Endothelial cell of umbilical vein (primary cell): Measurements from ENCODE around the gene RTEL1.

Source experiments
- CTCF ChIP-seq, 2 donors: IDR thresholded peaks; 1 replicate in 1 of 2; 2 replicates in 1 of 2; pipeline ENCODE4 v1.5.1; 2011; ENCODE audit warnings: low read length in 2 of 2, mild to moderate bottlenecking in 2 of 2, moderate library complexity in 2 of 2, control low read depth in 1 of 2, inconsistent platforms in 1 of 2, low read depth in 1 of 2; ENCODE audit not compliant: insufficient read depth in 1 of 2; ENCODE audit errors: extremely low read depth in 1 of 2
- EZH2 ChIP-seq: IDR thresholded peaks from 2 replicates; pipeline ENCODE4 v1.6.1; 2012; ENCODE audit warnings: borderline replicate concordance, low read depth, mild to moderate bottlenecking, moderate library complexity, low read length, inconsistent platforms; ENCODE audit not compliant: severe bottlenecking
- FOS ChIP-seq: IDR thresholded peaks from 2 replicates; pipeline ENCODE4 v1.6.1; 2011; ENCODE audit warnings: mild to moderate bottlenecking, low read length, moderate library complexity, borderline replicate concordance; ENCODE audit not compliant: insufficient read depth
- JUN ChIP-seq: IDR thresholded peaks from 2 replicates; pipeline ENCODE4 v1.6.1; 2011; ENCODE audit warnings: borderline replicate concordance, low read depth; ENCODE audit not compliant: insufficient read length, insufficient read depth
- POLR2A ChIP-seq: IDR thresholded peaks from 2 replicates; pipeline ENCODE4 v1.6.1; 2012; ENCODE audit warnings: low read depth, mild to moderate bottlenecking, control low read depth, low read length
- POLR2AphosphoS5 ChIP-seq: IDR thresholded peaks from 2 replicates; pipeline ENCODE4 v1.6.1; 2012; ENCODE audit warnings: low read depth, mild to moderate bottlenecking, control low read depth, low read length, moderate library complexity; ENCODE audit not compliant: insufficient read depth

- TF ChIP-seq CTCF (IDR thresholded peaks at IDR 0.05; ENCODE audit: extremely low read depth in 1 of 2, insufficient read depth in 1 of 2, low read depth in 1 of 2, low read length in 2 of 2) = no peak
- TF ChIP-seq JUN = no peak
- TF ChIP-seq FOS = no peak
- no peak for TF ChIP-seq EZH2
- no peak for TF ChIP-seq POLR2AphosphoS5
- TF ChIP-seq POLR2A = no peak
Measured at GRCh38 chr20:63619505-63619904, 38.6 kb upstream of the RTEL1 start.
